ENCODE data around the gene ALG2. TPM values are rescaled to one million over a fixed set of nuclear protein-coding genes. Genes with fewer than 3 reads are reported as not detected.
A peak's percentile ranks its signal among the peaks of the same experiment; 100 is the strongest.

The ALG2 gene
- 67.8 and 69.5 TPM in 2 replicates for total RNA-seq (2014; rRNA removed; shearing (Covaris generic))

- DNase-seq (ENCODE audit: low spot score), result peak; percentile 91
Measured at GRCh38 chr9:99221621-99222415, at the start of gene ALG2, which contains the start of gene SEC61B. Gene ALG2 (minus strand): TSS chr9:99221942. CDS start chr9:99221894, 48 bp downstream. Gene SEC61B (plus strand): TSS chr9:99222282. CDS start chr9:99222364, 82 bp downstream.

- DNase-seq (ENCODE audit: low spot score), result no peak
Measured at GRCh38 chr9:99270491-99270890, 48.7 kb upstream of the ALG2 start.

GRCh38 chr9:99269416-99269815 lies 47.7 kb upstream of the ALG2 start:
- DNase-seq (ENCODE audit: low spot score), result peak; percentile 18

- peak; percentile 49 for DNase-seq (ENCODE audit: low spot score)
Measured at GRCh38 chr9:99266255-99267023, 44.7 kb upstream of the ALG2 start.

GRCh38 chr9:99265691-99266090 lies 43.9 kb upstream of the ALG2 start:
- no peak for DNase-seq (ENCODE audit: low spot score)

- peak; percentile 43 for DNase-seq (ENCODE audit: low spot score)
Measured at GRCh38 chr9:99264070-99264680, 42.4 kb upstream of the ALG2 start.

- DNase-seq (ENCODE audit: low spot score), result no peak
Measured at GRCh38 chr9:99262949-99263418, 41.2 kb upstream of the ALG2 start.

- no peak for DNase-seq (ENCODE audit: low spot score)
Measured at GRCh38 chr9:99261923-99262322, 40.2 kb upstream of the ALG2 start.

- peak; percentile 19 for DNase-seq (ENCODE audit: low spot score)
Measured at GRCh38 chr9:99259231-99259918, 37.6 kb upstream of the ALG2 start.

GRCh38 chr9:99257723-99258389 lies 36.1 kb upstream of the ALG2 start:
- DNase-seq (ENCODE audit: low spot score), result no peak

- DNase-seq (ENCODE audit: low spot score), result no peak
Measured at GRCh38 chr9:99255651-99256050, 33.9 kb upstream of the ALG2 start.

- DNase-seq (ENCODE audit: low spot score), result peak; percentile 74
Measured at GRCh38 chr9:99253772-99254431, 32.2 kb upstream of the ALG2 start.

GRCh38 chr9:99253134-99253533 lies 31.4 kb upstream of the ALG2 start:
- DNase-seq (ENCODE audit: low spot score), result no peak

- DNase-seq (ENCODE audit: low spot score), result no peak
Measured at GRCh38 chr9:99251157-99251556, 29.4 kb upstream of the ALG2 start.

GRCh38 chr9:99249619-99250018 lies 27.9 kb upstream of the ALG2 start:
- DNase-seq (ENCODE audit: low spot score), result no peak

GRCh38 chr9:99244344-99245260 lies 22.9 kb upstream of the ALG2 start:
- DNase-seq (ENCODE audit: low spot score), result no peak

GRCh38 chr9:99241106-99241505 lies 19.4 kb upstream of the ALG2 start:
- DNase-seq (ENCODE audit: low spot score), result no peak

- peak; percentile 8 for DNase-seq (ENCODE audit: low spot score)
Measured at GRCh38 chr9:99239341-99240060, 17.8 kb upstream of the ALG2 start.

- DNase-seq (ENCODE audit: low spot score), result no peak
Measured at GRCh38 chr9:99238331-99238730, 16.6 kb upstream of the ALG2 start.

Measured in A172 (cell line).